IPS-NIHi7 (cell line): Measurements from ENCODE around the gene NIP7.
"Not testable (repeated sequence)": the region's sequence is repeated elsewhere in the genome, so short reads cannot be mapped to it uniquely, and the experiment has no call there.

Source experiments
- DNase-seq: peaks from one replicate; pipeline ENCODE4 v3.0.0; 2012; ENCODE audit warnings: mixed read lengths; ENCODE audit errors: extremely low spot score

NIP7 gene

DNA sequence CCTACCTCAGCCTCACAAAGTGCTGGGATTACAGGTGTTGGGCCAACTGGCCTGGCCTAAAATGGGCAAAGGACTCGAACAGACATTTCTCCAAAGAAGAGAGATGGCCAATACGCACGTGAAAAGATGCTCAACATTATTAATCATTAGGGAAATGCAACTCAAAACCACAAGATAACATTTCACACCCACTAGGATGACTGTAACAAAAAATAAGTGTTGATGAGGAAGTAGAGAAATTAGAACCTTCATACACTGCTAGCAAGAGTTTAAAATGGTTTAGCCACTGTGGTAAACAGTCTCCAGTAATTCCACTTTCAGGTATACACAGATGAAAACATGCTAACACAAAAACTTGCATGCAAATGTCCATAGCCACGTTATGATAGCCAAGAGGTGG is 6.4 kb downstream of the NIP7 start:
- no peak for DNase-seq

DNA sequence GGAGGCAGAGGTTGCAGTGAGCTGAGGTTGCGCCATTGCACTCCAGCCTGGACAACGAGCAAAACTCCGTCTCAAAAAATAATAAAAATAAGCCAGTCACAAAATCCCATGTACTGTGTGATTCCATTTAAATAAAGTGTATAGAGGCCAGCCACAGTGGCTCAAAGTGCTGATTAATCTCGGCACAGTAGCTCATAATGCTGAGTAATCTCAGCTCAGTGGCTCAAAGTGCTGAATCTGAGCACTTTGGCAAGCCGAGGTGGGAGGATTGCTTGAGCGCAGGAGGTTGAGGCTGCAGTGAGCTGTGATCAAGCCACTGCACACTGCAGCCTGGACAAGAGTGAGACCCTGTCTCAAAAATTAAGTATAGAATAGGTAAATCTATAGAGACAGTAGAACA is 7.1 kb downstream of the NIP7 start:
- DNase-seq, result no peak

DNA sequence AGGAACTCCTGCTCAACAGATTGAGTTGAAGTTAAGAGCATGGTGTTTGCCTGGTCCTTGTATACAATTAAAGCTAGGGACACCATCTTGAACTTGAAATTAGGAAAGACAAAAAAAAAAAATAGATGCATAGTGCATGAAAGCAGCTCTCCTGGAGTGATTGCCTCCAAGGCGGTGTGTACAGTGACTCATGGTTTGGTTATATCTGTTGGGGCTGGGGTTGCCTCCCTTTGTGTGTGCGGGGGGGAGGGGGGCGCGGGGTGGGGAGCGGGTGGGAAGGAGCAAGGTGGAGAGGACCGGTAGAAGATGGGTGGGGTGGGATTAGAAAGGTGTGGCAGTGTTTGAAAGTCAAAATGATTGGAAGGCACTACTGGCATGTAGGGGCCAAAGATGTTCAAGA is 8.7 kb downstream of the NIP7 start:
- no peak for DNase-seq

DNA sequence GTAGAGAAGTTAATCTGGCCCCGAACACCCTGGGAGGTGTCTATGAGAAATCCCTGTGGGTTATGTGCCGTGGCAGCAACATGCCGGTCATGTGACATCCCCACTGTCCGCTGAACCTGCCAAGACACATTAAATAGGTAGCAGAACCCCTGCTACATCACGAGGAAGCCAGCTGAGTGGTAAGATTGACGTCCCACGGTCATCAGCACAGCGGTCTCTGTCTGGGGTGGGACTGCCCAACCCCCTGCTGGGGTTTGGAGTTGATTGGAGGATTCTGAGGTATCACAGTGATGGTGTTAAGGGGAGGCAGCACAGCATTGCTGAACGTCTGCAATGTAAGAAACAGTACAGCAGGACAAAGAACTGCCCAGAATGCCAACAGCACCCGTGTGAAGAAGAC is 10.0 kb downstream of the NIP7 start:
- DNase-seq, result no peak

DNA sequence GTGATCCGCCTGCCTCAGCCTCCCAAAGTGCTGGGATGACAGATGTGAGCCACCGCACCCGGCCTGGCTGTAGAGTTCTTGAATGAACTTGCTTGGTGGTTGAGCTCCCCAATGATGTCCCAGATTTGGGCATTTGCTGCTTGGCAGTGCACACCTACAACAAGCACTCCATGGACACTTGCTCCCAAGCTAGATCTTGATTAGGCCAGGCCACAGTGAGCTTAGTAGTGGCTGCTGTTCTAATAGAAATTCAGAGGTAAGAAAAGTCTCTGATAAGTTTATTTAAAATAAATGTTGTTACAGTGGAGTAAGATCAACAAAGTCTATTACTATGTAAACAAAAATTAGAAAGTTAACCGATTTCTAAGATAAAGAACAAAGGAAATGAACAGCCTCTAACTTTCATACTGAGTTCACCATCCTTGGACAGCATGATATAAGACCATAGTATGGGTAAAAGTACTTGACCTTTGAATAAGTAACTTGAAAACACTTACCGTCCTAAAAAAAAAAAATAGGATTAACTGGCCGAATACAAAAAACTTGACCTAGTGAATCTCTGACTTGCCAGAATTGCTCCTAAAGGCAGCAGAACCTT is 11.1 kb downstream of the NIP7 start:
- DNase-seq, result no peak

DNA sequence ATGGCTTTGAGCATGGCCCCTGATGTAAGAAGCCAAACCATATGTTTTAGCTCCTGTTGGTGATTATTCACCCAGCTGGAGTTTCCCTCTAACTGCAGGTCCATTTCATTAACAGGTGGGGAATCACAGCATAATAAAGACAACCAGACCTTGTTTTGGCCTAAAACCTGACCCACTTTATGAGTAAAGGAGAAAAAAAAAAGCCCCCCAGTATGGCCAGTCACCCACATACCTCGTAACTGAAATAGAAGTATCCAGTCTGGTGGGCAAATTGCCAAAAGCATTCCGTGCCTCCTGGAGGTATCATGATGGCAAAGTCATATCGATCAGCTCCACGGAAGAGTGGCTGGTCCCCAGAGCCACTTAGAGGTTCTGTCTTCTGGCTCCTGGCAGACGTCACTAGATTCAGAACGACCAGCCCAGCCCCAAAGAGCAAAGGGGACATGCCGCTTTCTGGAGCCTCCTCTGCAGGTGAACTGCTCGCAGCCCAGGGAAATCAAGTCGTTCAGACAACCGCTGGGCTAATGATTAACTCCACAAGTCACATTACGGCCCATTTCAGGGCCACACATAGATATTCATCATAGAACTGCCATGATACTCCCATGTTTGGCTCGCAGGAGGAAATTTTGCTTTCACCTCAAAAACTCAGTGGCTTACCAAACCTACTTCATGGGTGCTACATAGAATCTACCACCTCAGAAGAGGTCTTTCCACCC is 11.9 kb downstream of the NIP7 start, which contains the start of gene TMED6:
Gene TMED6 (minus strand): TSS at position 478 of the 719 bp plus-strand sequence. CDS start 33 bp downstream, at position 445.
- no peak for DNase-seq

DNA sequence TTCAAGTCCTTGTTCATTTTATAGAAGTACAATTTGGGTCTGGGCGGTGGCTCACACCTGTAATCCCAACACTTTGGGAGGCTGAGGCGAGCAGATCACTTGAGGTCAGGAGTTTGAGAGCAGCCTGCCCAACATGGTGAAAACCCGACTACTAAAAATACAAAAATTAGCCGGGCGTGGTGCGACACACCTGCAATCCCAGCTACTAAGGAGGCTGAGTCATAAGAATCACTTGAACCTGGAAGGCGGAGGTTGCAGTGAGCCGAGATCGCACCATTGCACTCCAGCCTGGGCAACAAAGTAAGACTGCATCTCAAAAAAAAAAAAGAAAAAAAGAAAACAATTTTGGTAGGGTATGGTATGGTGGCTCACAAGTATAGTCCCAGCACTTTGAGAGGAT is 20.5 kb downstream of the NIP7 start:
- DNase-seq, result not testable (repeated sequence)

DNA sequence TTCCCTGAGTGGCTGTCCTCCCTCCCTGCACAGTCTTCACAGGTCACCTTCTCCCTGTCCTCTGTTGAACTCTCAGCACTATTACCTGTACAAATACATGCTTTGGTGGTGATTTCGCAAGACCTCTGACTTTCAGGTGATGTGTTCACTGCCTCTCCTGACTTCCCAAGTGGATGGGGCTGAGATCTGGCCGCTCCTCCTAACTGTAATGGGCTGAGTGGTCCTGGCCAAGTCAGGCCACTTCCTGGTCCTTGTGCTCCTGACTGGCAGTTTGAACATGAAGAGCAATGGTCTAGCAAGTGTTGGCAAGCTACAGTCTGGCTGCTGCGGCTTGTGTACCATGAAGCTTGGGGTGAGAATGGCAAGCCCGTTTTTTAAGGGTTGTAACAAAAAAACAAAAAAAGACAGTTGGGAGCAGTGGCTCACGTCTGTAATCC is 23.7 kb downstream of the NIP7 start:
- DNase-seq, result no peak

DNA sequence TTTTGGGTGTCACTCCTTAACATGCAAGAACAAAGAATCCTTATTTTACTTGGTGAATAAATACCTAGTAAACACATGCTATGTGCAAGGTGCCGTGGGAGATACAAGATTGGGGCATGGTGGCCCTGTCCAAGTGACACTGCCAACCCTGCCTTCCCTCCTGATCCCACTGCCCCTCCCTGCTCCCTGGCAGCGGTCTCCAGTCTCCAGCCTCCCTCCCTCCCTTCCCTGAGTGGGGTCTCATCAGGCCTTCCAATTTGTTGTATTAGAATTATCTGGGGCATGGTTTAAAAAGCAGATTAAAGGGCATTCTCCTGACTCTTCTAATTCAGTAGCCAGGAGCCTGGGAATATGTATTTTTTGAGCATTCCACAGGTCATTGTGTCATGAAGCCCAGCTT is 24.5 kb downstream of the NIP7 start:
- DNase-seq, result no peak

DNA sequence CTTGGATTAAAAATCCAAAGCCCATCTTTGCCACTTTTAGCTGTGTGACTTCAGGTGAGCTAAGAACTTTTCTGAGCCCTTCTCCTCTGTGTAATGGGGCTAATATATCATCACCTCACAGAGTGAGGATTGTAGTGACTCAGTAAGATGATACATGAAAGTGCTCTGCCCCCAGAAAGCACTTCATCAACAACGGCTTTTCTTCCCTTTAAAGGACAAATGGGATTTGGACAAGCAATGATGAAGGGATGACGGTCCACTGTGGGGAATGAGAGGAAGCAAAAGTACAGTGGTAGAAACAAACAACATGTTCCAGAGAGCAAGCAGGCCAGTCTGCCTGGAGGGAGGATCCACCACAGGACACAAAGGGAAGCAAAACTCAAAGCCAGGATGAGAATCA is 26.3 kb downstream of the NIP7 start:
- DNase-seq, result no peak

DNA sequence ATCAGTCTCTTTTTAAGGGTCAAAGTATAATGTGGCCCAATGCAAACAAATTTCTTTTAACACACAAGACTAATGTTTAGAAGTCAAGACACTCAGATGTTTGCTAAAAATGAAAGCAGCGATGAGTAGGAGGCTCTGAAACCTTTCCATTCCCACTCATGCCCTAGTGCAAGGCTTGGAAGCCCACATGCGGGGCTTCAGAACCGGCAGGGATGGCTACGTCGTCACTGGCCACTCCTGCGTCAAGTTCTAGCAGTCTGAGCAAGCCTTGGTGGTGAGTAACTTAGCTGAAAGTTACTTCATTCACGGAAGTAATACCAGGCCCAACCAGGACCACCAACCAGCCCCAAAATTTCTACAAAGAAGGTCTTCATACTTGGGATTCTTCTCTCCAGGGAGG is 26.9 kb downstream of the NIP7 start:
- no peak for DNase-seq

DNA sequence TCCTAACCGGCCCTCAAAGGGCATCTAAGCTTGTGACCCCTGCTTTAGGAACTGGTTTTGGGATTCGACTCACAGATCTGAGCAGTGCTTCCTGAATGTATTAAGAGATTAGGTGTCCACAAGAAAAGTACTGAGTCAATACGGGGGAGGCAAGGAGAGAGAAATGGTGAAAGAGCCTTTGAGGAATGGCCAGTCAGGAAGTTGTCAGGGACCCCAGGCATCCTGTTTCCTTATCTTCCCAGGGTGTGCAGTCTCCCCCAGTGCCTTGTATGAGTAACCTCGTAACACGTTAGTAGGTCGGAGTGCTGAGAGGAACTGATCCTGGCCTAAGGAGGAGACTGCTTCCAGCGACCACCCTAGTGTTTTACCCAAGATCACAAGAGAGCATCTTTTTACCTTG is 28.4 kb downstream of the NIP7 start:
- no peak for DNase-seq

DNA sequence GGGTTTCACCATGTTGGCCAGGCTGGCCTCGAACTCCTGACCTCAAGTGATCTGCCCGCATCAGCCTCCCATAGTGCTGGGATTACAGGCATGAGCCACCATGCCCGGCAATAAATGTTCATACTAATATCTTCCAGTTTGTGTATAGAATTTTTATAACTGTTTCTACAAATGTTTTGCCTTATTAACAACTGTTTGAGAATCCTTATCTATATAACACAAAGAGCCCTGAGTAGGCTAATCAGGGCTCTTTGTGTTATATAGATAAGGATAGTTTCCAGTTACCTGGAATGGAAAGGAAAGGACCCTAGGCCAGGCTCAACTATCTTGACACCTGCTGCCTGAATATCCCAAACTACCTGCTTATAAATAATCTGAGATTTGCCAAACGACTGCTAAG is 29.3 kb downstream of the NIP7 start:
- DNase-seq, result no peak

DNA sequence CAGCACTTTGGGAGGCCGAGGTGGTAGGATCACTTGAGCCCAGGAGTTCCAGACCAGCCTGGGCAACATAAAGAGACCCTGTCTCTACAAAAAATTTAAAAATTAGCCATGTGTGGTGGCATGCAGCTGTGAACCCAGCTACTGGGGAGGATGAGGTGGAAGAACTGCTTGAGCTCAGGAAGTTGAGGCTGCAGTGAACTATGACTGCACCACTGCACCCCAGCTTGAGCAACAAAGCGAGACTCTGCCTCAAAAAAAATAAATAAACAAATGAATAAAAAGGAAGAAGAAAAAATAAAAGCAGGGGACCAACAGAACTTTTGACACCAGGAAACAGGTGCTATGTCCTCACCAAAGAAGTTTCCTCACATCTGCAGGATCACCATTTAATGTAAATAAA is 32.0 kb downstream of the NIP7 start:
- DNase-seq, result no peak

DNA sequence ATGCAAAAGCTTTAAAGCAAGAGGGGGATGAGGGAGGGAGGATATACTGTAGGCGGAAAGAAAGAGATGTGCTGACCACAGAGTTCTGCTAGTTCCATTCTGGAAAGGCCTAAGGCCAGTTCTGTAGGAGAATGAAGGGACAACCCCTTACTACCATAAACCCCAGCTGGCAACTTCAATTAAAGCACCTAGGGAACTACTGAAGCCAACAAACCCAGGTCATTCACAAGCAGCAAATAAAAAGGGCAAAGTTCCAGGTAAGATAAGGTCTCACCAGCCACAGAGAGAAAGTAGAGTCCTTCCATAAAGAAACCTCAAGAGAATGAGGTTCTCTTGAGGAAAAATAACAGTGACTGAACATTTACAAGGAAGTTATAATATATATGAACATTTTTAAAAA is 33.4 kb downstream of the NIP7 start:
- no peak for DNase-seq

DNA sequence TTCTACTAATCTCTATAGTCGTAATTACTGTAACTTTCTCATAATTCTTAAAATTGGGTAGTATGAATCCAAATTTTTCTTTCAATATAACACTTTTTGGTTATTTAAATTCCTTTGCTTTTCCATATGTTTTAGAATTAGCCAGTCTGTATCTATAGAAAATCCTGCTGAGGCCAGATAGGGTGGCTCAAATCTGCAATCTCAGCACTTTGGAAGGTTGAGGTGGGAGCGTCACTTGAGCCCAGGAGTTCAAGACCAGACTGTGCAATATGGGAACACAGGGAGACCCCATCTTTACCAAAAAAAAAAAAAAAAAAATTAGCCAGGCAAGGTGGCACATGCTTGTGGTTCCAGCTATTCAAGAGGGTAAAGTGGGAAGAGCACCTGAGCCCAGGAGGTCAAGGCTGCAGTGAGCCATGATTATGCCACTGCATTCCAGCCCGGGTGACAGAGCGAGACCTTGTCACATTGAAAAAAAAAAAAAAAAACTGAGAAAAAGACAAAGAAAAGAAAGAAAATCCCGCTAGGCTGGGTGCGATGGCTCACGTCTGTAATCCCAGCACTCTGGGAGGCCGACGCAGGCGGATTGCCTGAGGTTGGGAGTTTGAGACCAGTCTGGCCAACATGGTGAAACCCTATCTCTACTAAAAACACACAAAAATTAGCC is 37.0 kb downstream of the NIP7 start:
- no peak for DNase-seq

DNA sequence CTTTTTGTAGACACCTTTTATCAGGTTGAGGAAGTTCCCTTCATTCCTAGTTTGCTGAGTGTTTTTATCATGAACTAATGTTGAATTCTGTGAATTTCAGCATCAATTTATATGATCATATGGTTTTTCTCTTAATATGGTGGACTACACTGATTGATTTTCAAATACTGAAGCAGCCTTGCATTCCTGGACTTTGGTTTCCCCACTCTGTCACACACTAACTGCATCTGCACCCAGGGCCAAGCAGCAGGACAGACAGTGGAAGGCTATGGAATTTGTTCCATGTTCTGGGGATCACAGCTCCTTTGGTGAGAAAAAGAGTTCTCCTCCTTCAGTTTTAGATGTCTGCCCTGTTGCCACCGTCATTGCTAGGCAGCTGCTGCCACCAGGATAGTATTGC is 38.5 kb downstream of the NIP7 start:
- DNase-seq, result no peak

DNA sequence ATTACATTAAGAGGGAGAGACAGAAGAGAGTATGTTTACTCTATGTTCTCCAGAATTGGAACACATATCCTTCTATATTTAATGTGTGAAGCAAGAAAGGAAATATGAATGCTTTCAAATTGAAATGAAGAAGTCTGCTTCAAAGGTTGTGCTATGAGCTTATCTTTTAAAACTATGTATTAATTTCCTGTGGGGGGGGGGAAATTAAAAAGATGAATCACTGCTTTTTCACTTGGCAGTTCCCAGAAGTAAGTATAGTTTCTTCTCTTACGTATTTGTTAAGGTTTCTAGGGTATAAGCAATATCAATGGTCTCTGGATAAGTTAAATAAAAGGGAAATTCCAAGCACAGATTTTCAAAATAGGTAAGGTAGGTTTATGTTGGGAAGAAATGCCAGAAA is 39.2 kb downstream of the NIP7 start:
- no peak for DNase-seq

DNA sequence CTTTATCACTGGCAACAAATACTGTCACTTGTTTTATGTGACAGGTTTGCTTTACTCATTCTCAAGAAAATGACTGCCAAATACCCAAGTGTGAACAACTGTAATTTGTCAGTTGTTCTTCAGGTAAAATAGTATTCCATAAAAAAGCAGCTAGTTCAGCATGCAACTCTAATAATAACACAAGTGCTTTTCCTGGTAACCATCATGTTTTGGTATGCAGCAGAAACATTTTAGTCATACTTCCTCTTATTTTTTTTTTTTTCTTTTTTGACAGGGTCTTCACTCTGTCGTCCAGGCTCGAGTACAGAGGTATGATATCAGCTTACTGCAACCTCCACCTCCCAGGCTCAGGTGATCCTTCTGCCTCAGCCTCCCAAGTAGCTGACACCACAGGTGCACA is 41.7 kb downstream of the NIP7 start:
- no peak for DNase-seq

DNA sequence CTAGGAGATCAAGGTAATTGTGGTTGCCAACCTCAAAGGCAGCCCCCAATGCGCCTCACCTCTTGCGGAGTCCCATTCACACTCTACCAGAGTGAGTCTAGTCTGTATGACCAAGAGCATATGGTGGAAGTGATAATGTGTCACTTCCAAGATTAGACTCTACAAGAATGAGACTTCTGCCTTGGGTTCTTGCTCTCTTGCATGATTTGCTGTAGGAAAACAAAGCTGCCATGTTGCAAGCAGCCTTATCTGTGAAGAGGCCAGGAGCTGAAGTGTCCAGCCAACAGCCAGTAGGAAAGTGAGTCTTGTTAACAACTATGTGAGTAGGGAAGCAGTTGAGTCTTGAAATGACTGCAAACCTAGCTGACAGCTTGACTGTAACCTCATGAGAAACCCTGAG is 42.8 kb downstream of the NIP7 start:
- DNase-seq, result no peak

DNA sequence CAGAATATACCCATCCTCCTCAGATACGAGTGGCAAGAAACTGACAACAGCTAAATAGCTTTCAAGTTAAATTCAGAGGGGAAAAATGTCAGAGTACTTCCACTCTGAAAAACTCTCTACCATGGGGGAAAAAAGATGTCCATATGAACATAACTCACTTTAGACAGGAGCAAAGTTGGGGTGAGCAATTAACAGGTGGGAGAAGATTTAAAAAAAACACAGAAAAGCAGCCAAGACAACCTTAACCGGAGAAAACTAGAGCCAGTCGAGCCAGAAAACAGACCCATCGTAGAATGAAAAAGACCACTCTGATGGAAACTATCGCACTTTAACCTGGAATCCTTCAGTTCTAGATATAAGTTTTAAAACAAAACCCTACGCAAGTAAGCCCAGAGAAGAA is 45.4 kb downstream of the NIP7 start:
- no peak for DNase-seq

DNA sequence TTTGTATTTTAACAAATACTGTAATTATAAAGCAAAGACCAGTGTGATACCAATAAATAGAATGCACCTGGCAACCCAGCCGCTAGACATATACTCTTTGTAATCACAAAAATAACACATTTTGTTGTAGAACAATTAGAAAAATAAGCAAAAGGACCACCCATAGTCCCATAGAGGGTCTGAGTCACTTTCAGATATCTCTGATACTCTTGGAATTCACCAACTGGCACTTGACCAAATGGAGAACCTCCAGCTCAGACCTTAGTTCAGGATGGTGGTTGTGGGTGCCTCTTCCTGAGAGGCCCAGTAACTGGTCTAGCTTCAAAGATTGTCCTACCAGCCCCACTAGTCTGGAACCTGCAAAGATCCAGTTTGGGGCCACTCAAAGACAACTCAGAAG is 47.0 kb downstream of the NIP7 start:
- no peak for DNase-seq
